HFFc6 (cell line): ENCODE results near the gene FLNC. TPM values are rescaled to one million over a fixed set of nuclear protein-coding genes. Genes with fewer than 3 reads are reported as not detected.
A peak's percentile ranks its signal among the peaks of the same experiment; 100 is the strongest.

ENCODE experiments used
- DNase-seq: peaks from one replicate; pipeline ENCODE4 v3.0.0-alpha.2; 2018
- H3K27ac Mint-ChIP-seq: 2 replicates; pipeline ENCODE4 v1.8.0; 2020; ENCODE audit warnings: mild to moderate bottlenecking, mixed read lengths
- H3K27me3 Mint-ChIP-seq: 2 replicates; pipeline ENCODE4 v1.8.0; 2021; ENCODE audit warnings: mild to moderate bottlenecking, moderate library complexity, mixed read lengths; ENCODE audit not compliant: insufficient read depth
- H3K36me3 Mint-ChIP-seq: 2 replicates; pipeline ENCODE4 v1.8.0; 2021; ENCODE audit warnings: low read depth, mixed read lengths
- H3K4me1 Mint-ChIP-seq: 2 replicates; pipeline ENCODE4 v1.8.0; 2020; ENCODE audit warnings: low read depth, mixed read lengths
- H3K4me3 Mint-ChIP-seq: 2 replicates; pipeline ENCODE4 v1.8.0; 2020; ENCODE audit warnings: mild to moderate bottlenecking, moderate library complexity, mixed read lengths
- H3K9me3 Mint-ChIP-seq: 2 replicates; pipeline ENCODE4 v1.8.0; 2020; ENCODE audit warnings: mild to moderate bottlenecking, mixed read lengths
- total RNA-seq, 6 experiments: library from RNA; stranded (reverse); fragmentation: NEBNext Ultra II Directional; extraction: Animal tissue kit (Norgen Biotek cat#: 25700); gene quantifications; 2 replicates in 1 of 6; 3 replicates in 5 of 6; pipeline ENCODE4 v1.2.3, GENCODE V29; 2021
- TF ChIP-seq, protein P1 (sequence below): fragments of 200-600 bp; sonication (generic); IDR thresholded peaks from 2 replicates; pipeline ENCODE4 v1.5.0; 2021; ENCODE audit warnings: antibody characterized with exemption, mild to moderate bottlenecking

The FLNC gene
- total RNA-seq, 6 experiments from 2014 or later, result 492 to 540 (median 512) TPM

GRCh38 chr7:128853799-128854198, 23.6 kb downstream of the FLNC start:
- no peak for DNase-seq
- no peak overlapping the region for H3K27ac Mint-ChIP-seq
- H3K4me3 Mint-ChIP-seq, result no peak overlapping the region
- H3K36me3 Mint-ChIP-seq, result peaks cover 11% of the 10 kb centered on the region; the same call in 1 of the 2 replicates
- H3K27me3 Mint-ChIP-seq, result peaks cover 19% of the 10 kb centered on the region
- TF ChIP-seq, protein P1, sequence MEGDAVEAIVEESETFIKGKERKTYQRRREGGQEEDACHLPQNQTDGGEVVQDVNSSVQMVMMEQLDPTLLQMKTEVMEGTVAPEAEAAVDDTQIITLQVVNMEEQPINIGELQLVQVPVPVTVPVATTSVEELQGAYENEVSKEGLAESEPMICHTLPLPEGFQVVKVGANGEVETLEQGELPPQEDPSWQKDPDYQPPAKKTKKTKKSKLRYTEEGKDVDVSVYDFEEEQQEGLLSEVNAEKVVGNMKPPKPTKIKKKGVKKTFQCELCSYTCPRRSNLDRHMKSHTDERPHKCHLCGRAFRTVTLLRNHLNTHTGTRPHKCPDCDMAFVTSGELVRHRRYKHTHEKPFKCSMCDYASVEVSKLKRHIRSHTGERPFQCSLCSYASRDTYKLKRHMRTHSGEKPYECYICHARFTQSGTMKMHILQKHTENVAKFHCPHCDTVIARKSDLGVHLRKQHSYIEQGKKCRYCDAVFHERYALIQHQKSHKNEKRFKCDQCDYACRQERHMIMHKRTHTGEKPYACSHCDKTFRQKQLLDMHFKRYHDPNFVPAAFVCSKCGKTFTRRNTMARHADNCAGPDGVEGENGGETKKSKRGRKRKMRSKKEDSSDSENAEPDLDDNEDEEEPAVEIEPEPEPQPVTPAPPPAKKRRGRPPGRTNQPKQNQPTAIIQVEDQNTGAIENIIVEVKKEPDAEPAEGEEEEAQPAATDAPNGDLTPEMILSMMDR, result no peak
- no peaks in the 10 kb centered on the region; the same call in 1 of the 2 replicates for H3K9me3 Mint-ChIP-seq
- H3K4me1 Mint-ChIP-seq, result no peaks in the 10 kb centered on the region

DNA sequence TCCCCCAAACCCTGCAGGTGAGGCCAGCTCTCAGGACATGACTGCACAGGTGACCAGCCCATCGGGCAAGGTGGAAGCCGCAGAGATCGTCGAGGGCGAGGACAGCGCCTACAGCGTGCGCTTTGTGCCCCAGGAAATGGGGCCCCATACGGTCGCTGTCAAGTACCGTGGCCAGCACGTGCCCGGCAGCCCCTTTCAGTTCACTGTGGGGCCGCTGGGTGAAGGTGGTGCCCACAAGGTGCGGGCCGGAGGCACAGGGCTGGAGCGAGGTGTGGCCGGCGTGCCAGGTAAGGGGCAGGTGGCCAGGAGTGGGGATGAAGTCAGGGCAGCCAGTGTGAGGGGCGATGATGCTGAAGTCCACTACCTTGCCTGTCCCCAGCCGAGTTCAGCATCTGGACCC, 24.2 kb downstream of the FLNC start:
- Mint-ChIP-seq H3K9me3 (no peaks in the 10 kb centered on the region; the same call in 1 of the 2 replicates), H3K36me3 (peaks cover 17% of the 10 kb centered on the region; the same call in 1 of the 2 replicates), H3K27me3 (peaks cover 25% of the 10 kb centered on the region), H3K27ac (no peak overlapping the region), H3K4me1 (peaks cover 5% of the 10 kb centered on the region), H3K4me3 (no peak overlapping the region)
- no peak for DNase-seq
- TF ChIP-seq, protein P1, result no peak

DNA sequence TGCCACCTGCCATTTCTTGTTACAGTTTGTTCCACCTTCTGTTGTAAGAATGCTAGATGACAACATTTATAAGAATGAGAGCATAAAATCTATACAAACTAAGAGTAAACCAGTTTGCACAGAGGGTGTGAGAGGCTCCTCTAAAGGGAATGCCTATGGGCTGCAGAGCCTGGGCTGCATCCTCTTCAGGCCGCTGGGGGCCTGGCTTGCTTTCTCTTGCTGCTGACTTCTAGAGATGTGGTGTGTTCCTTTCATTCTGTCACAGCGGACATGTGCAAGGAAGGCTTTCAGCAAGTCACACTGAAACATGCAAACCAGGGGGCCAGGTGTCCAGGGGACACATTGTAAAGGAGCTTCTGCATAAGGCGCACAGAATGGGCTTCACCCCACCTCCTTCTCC, 25.4 kb downstream of the FLNC start:
- Mint-ChIP-seq H3K27ac (peak overlapping the region; percentile 38; the same call in 1 of the 2 replicates), H3K4me1 (peaks cover 16% of the 10 kb centered on the region), H3K4me3 (no peak overlapping the region), H3K27me3 (peaks cover 27% of the 10 kb centered on the region), H3K9me3 (no peaks in the 10 kb centered on the region; the same call in 1 of the 2 replicates), H3K36me3 (peaks cover 21% of the 10 kb centered on the region; the same call in 1 of the 2 replicates)
- DNase-seq, result no peak
- TF ChIP-seq, protein P1, result no peak

GRCh38 chr7:128856001-128856718, 26.0 kb downstream of the FLNC start:
- Mint-ChIP-seq H3K9me3 (no peaks in the 10 kb centered on the region; the same call in 1 of the 2 replicates), H3K36me3 (peaks cover 21% of the 10 kb centered on the region; the same call in 1 of the 2 replicates), H3K4me1 (peaks cover 22% of the 10 kb centered on the region), H3K27ac (peak overlapping the region; percentile 36; the same call in 1 of the 2 replicates), H3K27me3 (peaks cover 30% of the 10 kb centered on the region), H3K4me3 (no peak overlapping the region)
- DNase-seq, result no peak
- TF ChIP-seq, protein P1, result no peak

- DNase-seq, result no peak
- Mint-ChIP-seq H3K9me3 (peaks cover 6% of the 10 kb centered on the region; the same call in 1 of the 2 replicates), H3K4me3 (no peak overlapping the region), H3K27me3 (peaks cover 39% of the 10 kb centered on the region), H3K36me3 (peaks cover 31% of the 10 kb centered on the region; the same call in 1 of the 2 replicates), H3K4me1 (peaks cover 33% of the 10 kb centered on the region), H3K27ac (peak overlapping the region; percentile 63)
- TF ChIP-seq, protein P1, result no peak
Observed at GRCh38 chr7:128858380-128859231, 28.4 kb downstream of the FLNC start.
